ENCODE results near the gene GABBR2.

The GABBR2 gene

GRCh38 chr9:98720402-98720801, 11.7 kb upstream of the GABBR2 start:
- DNase-seq (ENCODE audit: low read depth): no peak

GRCh38 chr9:98719055-98719454, 10.3 kb upstream of the GABBR2 start:
- no peak for DNase-seq (ENCODE audit: low read depth)

GRCh38 chr9:98714833-98715232, 6.1 kb upstream of the GABBR2 start:
- DNase-seq (ENCODE audit: low read depth): no peak

- no peak for DNase-seq (ENCODE audit: low read depth)
These were observed 4.3 kb upstream of the GABBR2 start for GRCh38 chr9:98712987-98713386.

GRCh38 chr9:98709968-98710965, 1.5 kb upstream of the GABBR2 start:
- DNase-seq (ENCODE audit: low read depth): no peak

- DNase-seq (ENCODE audit: low read depth): no peak
These were observed 417 bp downstream of the GABBR2 start for GRCh38 chr9:98708103-98708932.

GRCh38 chr9:98707166-98708102, 1.3 kb downstream of the GABBR2 start:
- no peak for DNase-seq (ENCODE audit: low read depth)

- DNase-seq (ENCODE audit: low read depth): no peak
These were observed 2.0 kb downstream of the GABBR2 start for GRCh38 chr9:98706651-98707165.

GRCh38 chr9:98702835-98703380, 5.8 kb downstream of the GABBR2 start:
- DNase-seq (ENCODE audit: low read depth): no peak

- no peak for DNase-seq (ENCODE audit: low read depth)
These were observed 6.4 kb downstream of the GABBR2 start for GRCh38 chr9:98702340-98702739.

- DNase-seq (ENCODE audit: low read depth): no peak
These were observed 7.2 kb downstream of the GABBR2 start for GRCh38 chr9:98701576-98701975.

- no peak for DNase-seq (ENCODE audit: low read depth)
These were observed 7.9 kb downstream of the GABBR2 start for GRCh38 chr9:98700801-98701200.

GRCh38 chr9:98698856-98699255, 9.9 kb downstream of the GABBR2 start:
- DNase-seq (ENCODE audit: low read depth): no peak

GRCh38 chr9:98694943-98695342, 13.8 kb downstream of the GABBR2 start:
- no peak for DNase-seq (ENCODE audit: low read depth)

GRCh38 chr9:98692392-98692791, 16.3 kb downstream of the GABBR2 start:
- no peak for DNase-seq (ENCODE audit: low read depth)

GRCh38 chr9:98691890-98692289, 16.8 kb downstream of the GABBR2 start:
- DNase-seq (ENCODE audit: low read depth): no peak

- DNase-seq (ENCODE audit: low read depth): no peak
These were observed 18.0 kb downstream of the GABBR2 start for GRCh38 chr9:98690686-98691085.

GRCh38 chr9:98688710-98689495, 19.8 kb downstream of the GABBR2 start:
- no peak for DNase-seq (ENCODE audit: low read depth)

- no peak for DNase-seq (ENCODE audit: low read depth)
These were observed 20.8 kb downstream of the GABBR2 start for GRCh38 chr9:98687911-98688310.

All from activated T-cell treated with anti-CD3 and anti-CD28 coated beads for 1 hour (primary cell).